GM04503 (cell line): ENCODE data around the gene BHLHE23.

Experiments used
- DNase-seq: peaks from one replicate; pipeline ENCODE4 v3.0.0-alpha.2; 2012; ENCODE audit warnings: low read depth

The BHLHE23 gene

DNA sequence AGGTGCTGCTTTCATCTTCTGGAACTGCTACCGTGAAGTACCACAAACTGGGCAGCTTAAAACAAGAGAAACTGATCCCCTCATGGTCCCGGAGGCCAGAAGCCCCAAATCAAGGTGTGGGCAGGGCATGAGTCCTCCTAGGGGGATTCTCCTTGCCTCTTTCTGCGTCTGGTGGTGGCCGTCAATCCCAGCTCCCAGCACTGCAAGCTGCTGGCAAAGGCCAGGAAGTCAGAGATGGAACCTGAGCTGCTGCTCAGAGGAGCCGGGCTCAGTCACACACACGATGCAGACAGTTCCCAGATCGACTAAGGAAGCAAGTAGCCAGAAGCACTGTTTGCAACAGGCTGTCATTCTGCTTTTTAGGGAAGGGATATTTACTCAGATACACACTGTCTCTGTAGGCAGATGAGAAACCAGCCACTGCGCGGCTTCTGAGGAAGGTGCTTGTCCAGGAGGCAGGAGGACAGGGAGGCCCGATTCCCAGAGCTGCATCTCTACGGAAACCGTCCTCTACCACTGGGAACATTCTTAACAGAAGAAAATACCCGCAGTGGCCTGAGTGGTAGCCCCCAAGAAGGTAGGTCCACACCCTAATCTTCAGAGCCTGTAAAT, 15.5 kb downstream of the BHLHE23 start:
- DNase-seq = no peak

DNA sequence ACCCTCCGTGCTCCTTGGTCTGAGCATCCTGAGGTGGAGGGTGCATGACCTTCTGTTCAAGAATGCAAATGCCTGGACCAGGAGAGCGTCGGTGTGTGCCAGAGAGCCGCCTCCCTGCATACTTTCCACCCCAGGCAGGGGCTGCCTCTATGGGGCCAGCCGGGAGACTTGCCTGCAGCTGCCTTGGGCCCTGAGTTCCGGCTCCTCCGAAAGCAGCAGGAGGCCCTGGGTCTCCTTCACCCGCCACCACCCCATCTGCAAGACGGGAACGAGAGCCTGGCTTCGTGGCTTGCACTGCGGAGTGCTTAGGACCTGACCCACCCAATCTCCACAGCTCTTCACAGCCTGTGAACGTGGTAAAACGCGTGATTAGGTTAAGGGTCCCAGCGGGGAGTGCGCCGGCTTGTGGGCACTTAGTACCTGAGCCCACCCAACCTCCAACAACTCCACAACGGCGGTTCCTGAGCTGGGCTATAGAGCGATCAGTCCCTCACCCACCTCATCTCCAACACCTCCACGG, 16.4 kb downstream of the BHLHE23 start:
- no peak for DNase-seq

DNA sequence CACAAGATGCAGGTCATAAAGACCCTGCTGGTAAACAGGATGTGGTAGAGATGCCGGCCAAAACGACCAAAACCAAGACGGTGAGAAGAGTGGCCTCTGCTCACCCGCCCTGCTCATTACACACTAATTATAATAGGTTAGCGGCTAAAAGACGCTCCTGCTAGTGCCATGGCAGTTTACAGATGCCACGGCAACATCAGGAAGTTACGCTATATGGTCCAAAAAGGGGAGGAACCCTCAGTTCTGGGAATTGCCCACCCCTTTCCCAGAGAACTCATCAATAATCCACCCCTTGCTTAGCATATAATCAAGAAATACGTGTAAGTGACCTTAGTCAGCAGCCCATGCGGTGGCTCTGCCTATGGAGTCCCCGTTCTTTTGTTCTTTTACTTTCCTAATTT, 17.6 kb downstream of the BHLHE23 start:
- no peak for DNase-seq

DNA sequence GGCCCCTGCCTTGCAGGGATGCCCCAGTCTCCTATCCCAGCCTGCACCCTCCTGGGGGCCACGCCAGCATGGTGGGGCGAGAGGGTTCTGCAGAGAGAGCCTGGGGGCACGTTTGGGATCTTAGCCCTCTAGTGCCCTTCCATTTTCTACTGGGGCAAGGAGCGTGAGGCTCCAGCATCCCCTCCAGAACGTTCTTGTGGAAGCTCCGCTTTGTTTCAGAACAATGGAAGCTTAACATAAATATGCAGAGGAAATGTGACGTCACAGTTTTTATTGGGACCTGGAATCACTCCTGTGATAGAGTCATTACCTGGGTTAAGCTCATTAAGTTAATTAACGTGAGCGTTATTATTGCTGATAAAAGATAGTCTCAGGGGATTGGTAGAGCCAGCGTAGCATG, 19.6 kb downstream of the BHLHE23 start:
- DNase-seq = no peak

DNA sequence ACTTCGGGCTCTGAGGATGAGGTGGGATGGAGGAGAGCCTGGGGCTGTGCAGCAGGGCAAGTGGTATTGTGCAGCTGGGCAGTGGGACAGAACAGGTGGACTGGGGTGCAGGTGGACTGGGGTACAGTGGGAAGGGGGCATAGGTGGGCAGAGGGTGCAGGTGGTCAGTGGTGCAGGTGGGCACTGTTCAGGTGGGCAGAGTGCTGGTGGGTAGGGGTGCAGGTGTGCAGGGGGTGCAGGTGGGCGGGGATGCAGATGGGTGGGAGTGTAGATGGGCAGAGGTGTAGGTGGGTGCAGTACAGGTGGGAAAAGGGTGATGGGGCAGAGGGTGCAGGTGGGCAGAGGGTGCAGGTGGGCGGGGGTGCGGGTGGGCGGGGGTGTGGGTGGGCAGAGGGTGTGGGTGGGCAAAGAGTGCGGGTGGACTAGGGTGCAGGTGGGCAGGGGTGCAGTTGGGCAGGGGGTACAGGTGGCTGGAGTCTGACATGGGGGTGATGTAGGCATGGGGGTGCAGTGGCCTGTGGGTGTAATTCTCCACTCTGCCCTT, 20.4 kb downstream of the BHLHE23 start:
- no peak for DNase-seq

DNA sequence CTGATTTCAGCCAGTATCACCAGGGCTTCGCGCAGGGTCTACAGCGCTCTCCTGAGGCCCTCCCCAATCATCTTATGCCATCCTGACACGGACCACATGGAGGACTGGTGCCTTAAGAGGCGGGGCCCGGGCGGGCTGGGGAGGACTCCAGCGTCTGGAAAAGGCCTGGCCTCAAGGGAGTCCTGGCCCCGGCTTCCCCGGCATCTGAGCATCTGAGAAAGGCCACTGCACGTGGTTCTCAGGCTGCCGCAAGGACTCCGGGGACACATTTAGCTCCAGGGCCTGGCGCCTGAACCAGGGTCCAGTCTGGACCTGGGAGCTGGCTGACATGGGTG, 21.4 kb downstream of the BHLHE23 start:
- DNase-seq = no peak

DNA sequence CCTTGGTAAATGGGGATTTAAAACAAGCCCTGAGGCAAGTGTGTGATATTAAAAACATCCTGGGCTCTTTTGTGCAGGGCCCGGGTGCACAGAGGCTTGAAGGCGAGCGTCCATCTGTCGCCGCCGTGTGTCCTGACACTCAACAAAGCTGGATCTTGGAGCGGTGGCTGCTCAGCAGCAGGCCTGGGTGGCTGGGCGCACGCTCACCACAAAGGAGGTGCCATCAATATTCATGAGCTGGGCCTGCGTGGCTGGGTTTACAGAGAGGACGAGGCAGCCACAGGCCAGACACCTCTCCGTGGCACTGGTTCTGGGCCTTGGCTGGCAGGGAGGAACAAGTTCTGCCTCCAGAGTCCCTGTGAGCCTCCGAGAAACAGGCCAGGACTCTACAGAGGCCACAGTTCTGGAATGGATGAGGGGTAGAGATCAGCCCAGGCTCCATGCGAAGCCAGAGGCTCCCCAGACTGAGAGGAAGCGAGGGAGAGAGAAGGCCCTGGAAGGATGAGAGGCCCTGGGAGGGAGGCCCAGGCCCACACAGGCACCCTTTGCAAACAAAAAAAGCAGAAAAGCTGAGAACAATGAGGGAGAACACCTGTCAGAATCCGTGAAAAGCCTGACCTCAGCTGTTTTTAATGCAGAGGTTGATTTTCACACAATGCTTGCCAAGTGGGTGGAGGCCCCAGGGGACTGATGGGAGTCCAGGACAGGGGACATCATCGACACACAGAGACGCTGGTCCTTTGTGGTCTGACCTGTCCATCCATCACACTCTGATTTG, 21.9 kb downstream of the BHLHE23 start:
- DNase-seq = no peak

DNA sequence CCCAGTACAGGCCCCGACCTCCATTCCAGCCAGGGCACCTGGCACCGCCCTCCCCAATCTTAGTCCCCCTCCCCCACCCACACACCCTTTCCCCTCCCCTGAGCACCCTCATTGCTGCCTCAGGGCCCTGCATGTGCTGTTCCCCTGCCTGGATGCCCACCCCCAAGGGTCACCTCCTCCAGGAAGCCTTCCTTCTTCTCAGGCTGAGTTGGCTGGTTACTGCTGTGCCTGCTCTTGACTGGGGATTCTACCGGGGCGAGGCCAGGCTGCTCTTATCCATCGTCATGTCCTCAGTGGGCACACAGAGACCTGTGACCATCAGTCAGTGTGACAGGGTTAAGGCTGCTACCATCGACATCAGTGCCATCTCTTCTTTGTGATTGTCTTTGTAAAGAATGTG, 23.6 kb downstream of the BHLHE23 start:
- DNase-seq = no peak

DNA sequence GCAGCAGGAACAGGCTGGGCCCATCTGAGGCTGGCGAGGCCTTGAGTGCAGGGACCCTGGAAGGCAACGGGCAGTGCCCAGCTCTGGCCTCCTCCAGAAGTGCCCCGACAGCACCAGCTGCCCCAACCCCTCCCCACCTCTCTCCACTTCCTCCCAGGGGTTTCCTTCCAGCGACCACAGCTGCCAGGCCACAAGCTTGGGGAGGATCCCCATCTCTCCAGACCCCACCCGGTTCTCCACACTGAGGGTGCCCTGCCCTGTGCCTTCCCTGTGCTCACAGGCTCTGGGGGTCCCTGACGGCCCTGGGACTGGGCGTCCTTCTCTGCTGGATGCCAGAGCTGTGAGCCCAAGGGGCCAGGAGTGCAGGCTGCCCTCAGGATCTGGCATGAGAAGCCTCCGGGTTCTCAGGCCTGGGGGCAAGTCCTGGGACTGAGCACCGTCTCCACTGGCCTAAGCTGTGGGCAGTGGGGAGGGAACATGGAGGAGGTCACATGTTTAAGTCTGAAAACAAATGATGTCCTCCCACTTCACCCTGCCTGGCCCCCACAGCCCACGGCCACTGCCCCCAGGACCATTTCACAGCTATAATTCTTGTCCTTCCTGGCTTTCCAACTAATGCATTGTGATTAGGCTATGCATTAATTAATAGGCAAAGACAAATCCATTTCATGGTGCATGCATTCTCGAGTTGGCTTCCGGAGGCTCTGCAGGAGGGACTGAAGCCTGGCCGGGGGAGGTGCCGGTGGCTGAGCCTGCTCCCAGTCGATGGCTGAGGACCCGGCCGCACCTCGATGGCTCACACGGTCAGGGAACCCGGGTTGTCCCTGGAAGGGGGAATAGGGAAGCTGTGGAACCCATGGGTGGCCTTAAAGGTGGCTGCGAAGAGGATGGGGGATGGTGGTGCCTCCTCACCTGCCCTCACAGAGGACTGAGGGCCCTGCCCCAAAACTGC, 24.4 kb downstream of the BHLHE23 start:
- no peak for DNase-seq

DNA sequence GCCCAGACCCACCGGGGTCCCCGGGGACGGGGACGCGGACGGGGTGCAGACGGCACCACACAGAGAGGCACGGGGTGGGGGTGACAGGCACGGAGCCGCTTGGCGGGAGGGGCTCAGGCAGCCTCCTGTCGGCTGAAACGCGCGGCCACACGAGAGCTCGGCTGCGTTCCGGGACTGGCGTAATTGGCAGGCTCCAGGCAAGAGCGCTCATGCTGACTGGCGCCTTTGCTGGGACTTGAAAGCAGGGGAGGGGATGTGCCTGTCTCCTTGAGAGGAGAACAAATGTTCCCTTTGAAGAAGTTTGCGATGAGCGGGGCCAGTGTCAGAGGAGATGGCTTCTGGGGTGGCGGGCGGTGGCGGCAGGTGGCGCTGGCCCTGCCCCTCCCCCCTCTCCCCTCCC, 25.8 kb downstream of the BHLHE23 start:
- DNase-seq = no peak

DNA sequence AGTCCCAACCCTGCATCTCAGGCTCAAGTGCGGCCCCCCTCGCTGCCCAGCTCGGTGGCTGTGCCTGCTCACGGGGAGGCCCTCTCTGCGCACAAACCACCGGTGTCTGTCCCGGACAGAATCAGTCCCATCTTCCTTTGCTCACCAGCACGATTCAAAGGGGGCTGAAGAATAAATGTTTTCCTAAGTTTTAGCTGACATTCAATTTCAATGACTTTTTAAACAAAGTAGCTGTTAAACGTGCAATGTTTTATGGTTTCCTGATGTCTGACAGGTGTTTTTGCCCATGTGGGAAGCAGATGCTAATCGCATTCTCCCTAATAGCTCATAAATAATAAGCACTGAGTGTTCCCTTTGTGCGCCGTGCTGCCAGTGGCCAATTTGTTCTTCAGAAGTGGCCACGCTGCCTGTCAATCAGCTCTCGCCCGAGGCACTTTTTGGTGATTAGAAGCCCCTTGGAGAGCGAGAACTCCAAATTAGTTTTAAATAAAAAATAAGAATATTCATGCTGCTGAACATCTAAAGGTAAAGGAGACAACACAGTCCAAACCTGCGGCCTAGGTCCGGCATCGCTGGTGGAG, 26.3 kb downstream of the BHLHE23 start:
- DNase-seq = no peak

DNA sequence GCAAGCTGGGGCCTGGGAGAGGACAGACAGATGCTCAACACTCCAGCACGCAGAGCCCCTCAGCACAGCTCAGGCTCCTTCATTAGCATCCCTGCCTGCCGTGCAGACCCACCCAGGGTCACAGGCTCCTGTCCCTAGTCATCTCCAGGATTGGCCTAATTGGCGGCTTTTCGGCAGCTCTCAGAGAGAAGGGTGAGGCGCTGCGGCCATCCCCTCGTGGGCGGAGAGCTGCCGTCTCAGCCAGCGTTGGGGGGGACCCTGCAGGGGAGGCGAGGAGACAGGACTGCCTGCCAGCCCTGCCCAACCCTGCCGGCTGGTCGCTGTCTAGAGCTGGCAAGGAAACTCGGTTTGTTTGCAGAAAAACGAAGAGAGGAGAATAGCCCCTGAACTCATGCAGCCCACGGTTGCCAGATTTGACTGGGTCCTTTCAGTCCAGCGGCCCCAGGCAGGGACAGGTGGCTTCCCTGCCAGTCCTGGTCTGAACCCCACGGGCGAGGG, 26.8 kb downstream of the BHLHE23 start:
- no peak for DNase-seq

DNA sequence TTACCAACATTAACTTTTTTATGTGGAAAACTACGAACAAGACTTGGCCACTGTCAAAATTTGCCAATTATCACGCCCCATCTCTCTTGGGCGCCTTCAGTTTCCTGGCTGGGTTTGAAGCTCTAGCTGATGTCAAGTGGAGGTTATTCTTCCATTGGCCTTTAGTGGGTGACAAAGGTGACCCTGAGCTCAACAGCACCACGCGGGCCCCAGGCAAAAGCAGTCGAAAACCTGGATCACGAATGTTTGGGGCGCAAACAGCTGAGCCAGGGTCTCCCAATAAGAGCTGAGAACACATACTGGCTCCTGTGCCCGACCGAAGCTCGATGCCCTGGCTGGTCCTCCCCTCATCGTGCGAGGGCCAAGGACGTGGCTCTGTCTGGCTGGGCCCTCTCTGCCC, 27.5 kb downstream of the BHLHE23 start:
- no peak for DNase-seq

DNA sequence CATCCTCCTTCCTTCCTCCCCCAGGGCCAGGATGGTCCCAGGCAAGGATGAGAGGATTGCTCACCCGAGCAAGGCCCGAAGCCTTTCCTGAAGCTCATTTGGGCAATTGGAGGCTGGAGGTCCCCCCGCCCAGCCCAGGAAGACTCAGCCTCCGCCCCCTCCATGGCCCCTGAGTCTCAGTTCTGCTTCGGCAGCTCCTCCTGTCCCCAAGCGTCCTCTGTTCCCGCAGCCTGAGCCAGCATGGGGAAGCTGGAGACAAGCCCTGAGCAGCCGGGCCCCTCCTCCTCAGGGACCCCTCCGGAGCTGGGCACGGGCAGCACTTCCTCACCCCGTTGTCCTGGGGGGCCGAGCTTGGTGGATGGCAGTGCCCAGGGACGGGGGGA, 28.2 kb downstream of the BHLHE23 start:
- DNase-seq = no peak

DNA sequence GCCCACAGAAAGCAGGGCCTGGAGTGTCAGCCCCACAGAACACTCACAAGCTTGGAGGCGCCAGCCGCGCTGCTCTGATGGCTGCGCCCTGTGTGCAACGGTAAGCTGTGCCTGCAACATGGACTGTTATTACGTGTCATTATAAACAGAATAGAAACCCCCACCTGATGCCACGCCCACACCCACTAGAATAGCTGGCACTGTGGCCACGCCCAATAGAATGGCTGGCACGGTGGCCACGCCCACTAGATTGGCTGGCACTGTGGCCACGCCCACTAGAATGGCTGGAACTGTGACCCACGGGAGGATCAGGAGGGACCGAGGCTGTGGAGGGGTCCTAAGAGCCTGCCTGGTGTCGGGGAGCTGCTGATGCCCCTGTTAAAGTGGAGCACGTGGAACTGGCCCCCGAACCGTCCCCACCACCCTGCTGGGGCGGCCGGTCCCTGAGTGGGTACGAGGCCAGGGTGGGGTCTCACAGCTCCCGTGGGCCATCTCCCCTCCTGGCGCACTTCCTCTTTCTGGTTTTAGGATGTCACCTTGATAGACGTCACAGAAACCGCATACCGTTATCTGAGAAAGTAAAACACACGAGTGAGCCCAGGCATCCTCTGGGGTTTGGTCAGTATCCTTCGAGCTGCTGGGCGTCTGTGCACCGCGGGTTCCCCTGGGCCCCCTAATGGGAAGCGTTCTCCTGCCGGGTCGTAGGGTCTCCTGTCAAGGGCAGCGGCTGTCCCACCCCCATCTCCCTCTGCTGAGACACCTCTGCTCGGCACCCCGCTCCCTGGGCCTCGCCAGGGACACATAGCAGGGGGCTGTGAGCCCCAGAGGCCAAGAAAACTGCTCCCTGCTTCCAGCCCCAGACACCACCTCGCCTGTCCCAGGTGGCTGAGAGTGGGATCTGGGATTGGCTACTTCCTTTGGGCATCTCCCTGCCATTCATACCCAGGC, 28.9 kb downstream of the BHLHE23 start:
- DNase-seq = no peak

DNA sequence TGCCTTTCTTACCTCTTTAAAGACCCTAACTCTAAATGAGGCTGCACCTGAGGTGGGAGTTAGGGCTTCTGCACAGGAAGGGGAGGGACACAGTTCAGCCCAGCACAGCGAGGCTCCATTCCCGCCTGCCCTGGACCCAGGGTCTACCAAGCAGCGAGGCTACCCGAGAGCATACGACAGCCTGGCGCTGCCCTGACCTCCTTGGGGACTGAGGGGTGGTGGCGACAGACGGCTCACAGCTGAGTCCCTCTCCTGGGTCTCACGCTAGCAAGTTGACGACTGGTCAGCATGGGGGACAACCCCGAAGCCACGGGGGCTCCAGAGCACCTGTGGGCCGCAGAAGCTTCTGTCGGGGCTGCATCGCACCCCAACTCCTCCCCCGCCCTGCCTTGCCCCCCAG, 29.9 kb downstream of the BHLHE23 start:
- DNase-seq = no peak

DNA sequence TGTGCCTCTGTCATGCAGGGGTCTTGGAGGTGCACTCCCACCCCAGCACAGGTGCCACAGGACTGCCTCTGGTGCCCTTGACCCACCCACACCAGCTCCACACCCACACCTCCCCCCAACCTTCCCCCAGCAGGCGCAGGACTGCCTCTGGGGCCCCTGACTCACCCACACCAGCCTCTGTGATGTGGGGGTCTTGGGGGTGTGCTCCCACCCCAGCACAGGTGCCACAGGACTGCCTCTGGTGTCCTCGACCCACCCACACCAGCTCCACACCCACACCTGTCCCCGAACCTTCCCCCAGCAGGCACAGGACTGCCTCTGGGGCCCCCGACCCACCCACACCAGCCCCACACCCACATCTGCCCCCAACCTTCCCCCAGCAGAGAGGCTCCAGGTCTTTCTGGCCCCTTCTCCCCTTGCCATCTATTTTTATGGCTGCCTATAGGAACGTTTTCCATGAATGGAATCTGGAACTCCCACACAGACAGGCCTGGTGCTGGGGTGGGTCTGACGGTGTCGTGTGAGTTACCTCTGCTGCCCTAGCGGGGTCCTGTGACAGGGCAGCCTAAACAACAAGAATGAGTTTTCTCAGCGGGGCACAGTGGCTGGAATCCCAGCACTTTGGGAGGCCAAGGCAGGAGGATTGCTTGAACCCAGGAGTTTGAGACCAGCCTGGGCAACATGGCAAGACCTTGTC, 30.8 kb downstream of the BHLHE23 start:
- DNase-seq = no peak

DNA sequence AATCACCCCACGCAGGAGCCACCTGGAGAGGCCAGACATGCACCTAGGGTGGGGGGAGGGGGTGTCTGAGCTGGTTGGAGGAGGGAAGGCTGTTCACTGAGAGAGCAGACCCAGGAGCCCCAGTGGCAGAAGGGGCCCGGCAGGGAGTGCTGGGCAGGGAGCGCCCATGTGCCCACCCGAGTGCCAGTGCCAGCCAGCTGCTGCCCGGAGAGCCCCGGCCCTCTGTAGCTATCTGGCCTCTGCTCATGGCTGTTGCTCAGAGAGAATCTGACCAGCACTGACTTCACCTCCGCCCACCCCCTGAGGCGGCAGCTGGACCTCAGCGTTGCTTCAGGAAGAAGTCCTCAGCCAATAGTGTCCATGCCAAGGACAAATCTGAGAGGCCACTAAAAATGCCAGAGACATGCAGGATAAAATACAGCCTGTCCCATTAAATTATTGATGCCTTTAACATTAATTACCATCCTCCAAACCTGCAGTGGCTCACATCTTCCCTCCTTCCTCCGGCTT, 31.5 kb downstream of the BHLHE23 start:
- no peak for DNase-seq

DNA sequence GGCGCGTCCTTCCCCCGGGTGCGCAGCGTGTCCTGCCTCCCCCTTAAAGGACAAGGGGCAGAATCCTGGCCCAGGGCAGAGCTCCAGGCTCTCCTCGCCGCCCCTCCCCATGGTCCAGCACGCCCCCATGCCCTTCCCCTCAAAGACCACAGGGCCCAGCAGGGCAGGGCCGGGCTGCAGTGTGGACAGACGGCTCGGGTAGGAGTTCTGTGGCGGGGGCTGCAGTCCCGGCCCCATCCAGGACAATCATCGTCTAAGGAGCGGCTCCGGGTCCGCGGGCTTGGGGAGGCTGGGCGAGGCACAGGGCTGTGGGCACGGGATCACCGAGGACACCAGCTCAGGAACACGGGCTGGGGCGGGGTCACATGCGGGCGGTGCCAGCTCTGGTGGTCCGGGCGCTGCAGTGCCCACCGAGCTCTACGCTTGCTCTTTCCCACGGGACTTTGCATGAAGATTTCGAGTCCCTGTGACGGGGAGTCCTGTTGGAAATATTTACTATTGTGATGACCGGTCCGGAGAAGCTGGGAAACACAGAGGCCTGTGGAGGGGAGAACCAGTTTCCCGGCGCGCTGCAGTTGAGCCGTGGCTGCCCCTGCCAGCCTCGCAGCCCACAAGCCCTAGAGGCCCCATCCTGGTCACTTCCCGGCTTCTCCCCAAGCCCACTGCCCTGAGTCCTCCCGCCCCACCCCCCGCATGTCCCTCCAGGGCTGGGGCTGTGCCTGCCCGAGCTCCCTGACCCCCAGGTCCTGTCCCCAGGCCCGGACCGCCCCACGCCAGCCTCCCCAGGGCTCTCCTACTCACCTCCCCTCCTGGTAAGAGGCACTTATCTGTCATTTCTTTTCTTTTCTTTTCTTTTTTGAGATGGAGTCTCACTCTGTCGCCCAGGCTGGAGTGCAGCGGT, 33.7 kb downstream of the BHLHE23 start:
- DNase-seq = no peak
